Neural cell (in vitro differentiated cells): ENCODE results near the gene KRT28. TPM values are rescaled to one million over a fixed set of nuclear protein-coding genes. Genes with fewer than 3 reads are reported as not detected.

Source experiments
- H2AFZ ChIP-seq: fragments of 200-600, 300-800 bp; sonication (generic), shearing (Covaris generic); 2 replicates; pipeline ENCODE4 v1.6.0; 2014; ENCODE audit warnings: low read depth, mild to moderate bottlenecking, antibody characterized with exemption, low read length, moderate library complexity
- H3F3A ChIP-seq: fragments of 200-600 bp; shearing (Covaris generic); 2 replicates; pipeline ENCODE4 v1.6.1; 2016; ENCODE audit warnings: mild to moderate bottlenecking, moderate library complexity, mixed read lengths, antibody characterized with exemption, low read length; ENCODE audit not compliant: insufficient read depth, poor library complexity, severe bottlenecking
- H3K27ac ChIP-seq: fragments of 200-600, 300-800 bp; sonication (generic), shearing (Covaris generic); 2 replicates; pipeline ENCODE4 v1.5.1; 2014; ENCODE audit warnings: mild to moderate bottlenecking, low read length, moderate library complexity
- H3K27me3 ChIP-seq: fragments of 300-800, 200-600 bp; sonication (generic), shearing (Covaris generic); 2 replicates; pipeline ENCODE4 v1.6.0; 2014; ENCODE audit warnings: mild to moderate bottlenecking, low read depth, low read length, moderate library complexity; ENCODE audit not compliant: insufficient read depth
- H3K36me3 ChIP-seq: fragments of 300-800, 200-600 bp; sonication (generic), shearing (Covaris generic); 2 replicates; pipeline ENCODE4 v1.5.1; 2014; ENCODE audit warnings: mild to moderate bottlenecking, antibody characterized with exemption, low read length, moderate library complexity; ENCODE audit not compliant: insufficient read depth
- H3K4me2 ChIP-seq: fragments of 300-800, 200-600 bp; sonication (generic), shearing (Covaris generic); 2 replicates; pipeline ENCODE4 v1.6.0; 2014; ENCODE audit warnings: mild to moderate bottlenecking, low read length
- H3K4me3 ChIP-seq: fragments of 300-800, 200-600 bp; sonication (generic), shearing (Covaris generic); 2 replicates; pipeline ENCODE4 v1.5.1; 2014; ENCODE audit warnings: mild to moderate bottlenecking, low read length, moderate library complexity
- H3K79me2 ChIP-seq: fragments of 200-600 bp; shearing (Covaris generic); replicated peaks from 2 replicates; pipeline ENCODE4 v1.6.0; 2014; ENCODE audit warnings: mild to moderate bottlenecking, low read length, moderate library complexity; ENCODE audit not compliant: insufficient read depth
- H3K9ac ChIP-seq: fragments of 300-800, 200-600 bp; sonication (generic), shearing (Covaris generic); 2 replicates; pipeline ENCODE4 v1.6.1; 2016; ENCODE audit warnings: mild to moderate bottlenecking, low read length, mixed read lengths
- H3K9me2 ChIP-seq: fragments of 200-600 bp; shearing (Covaris generic); 2 replicates; pipeline ENCODE4 v1.6.1; 2016; ENCODE audit warnings: mild to moderate bottlenecking, low read length, mixed read lengths; ENCODE audit not compliant: insufficient read depth
- H3K9me3 ChIP-seq: fragments of 200-600, 300-800 bp; sonication (generic), shearing (Covaris generic); 2 replicates; pipeline ENCODE4 v1.6.1; 2016; ENCODE audit warnings: mild to moderate bottlenecking, mixed run types, low read length, moderate library complexity, mixed read lengths
- H4K20me1 ChIP-seq: fragments of 200-600 bp; shearing (Covaris generic); 2 replicates; pipeline ENCODE4 v1.6.1; 2016; ENCODE audit warnings: mild to moderate bottlenecking, mixed run types; ENCODE audit not compliant: insufficient read depth
- CTCF ChIP-seq: fragments of 450-650 bp; IDR thresholded peaks from 2 replicates; pipeline ENCODE4 v1.5.1; 2014; ENCODE audit warnings: antibody characterized with exemption, mild to moderate bottlenecking, moderate library complexity; ENCODE audit not compliant: poor library complexity, severe bottlenecking
- EP300 ChIP-seq: fragments of 450-650 bp; conservative IDR thresholded peaks from 2 replicates; pipeline ENCODE4 v1.6.1; 2014; ENCODE audit warnings: antibody characterized with exemption, mild to moderate bottlenecking, moderate library complexity; ENCODE audit not compliant: poor library complexity, severe bottlenecking
- EZH2 ChIP-seq: fragments of 200-600, 300-800 bp; shearing (Covaris generic), sonication (generic); IDR thresholded peaks from 2 replicates; pipeline ENCODE4 v1.6.1; 2014; ENCODE audit warnings: antibody characterized with exemption, low read length, borderline replicate concordance, mild to moderate bottlenecking; ENCODE audit not compliant: insufficient read depth, poor library complexity, severe bottlenecking
- MXI1 ChIP-seq: fragments of 450-650 bp; conservative IDR thresholded peaks from 2 replicates; pipeline ENCODE4 v1.6.1; 2014; ENCODE audit warnings: antibody characterized with exemption, mild to moderate bottlenecking; ENCODE audit not compliant: poor library complexity, severe bottlenecking
- POLR2AphosphoS5 ChIP-seq: IDR thresholded peaks from 2 replicates; pipeline ENCODE4 v1.6.1; 2012
- RAD21 ChIP-seq: fragments of 450-650 bp; conservative IDR thresholded peaks from 2 replicates; pipeline ENCODE4 v1.6.1; 2014; ENCODE audit warnings: antibody characterized with exemption, mild to moderate bottlenecking, moderate library complexity
- REST ChIP-seq: IDR thresholded peaks from 2 replicates; pipeline ENCODE4 v1.6.1; 2012; ENCODE audit warnings: borderline replicate concordance
- SMC3 ChIP-seq: fragments of 450-650 bp; conservative IDR thresholded peaks from 2 replicates; pipeline ENCODE4 v1.6.1; 2014; ENCODE audit warnings: antibody characterized with exemption, mild to moderate bottlenecking, moderate library complexity; ENCODE audit not compliant: poor library complexity
- TAF1 ChIP-seq: IDR thresholded peaks from 2 replicates; pipeline ENCODE4 v1.6.1; 2012; ENCODE audit warnings: low read depth
- polyA plus RNA-seq: library from polyadenylated mRNA; depleted of rRNA; stranded (reverse); fragments of >200 nt; gene quantifications from 2 replicates; pipeline ENCODE4 v1.2.3, GENCODE V29; 2014

KRT28 gene
- polyA plus RNA-seq, 1 donor from 2014 or later: not detected

- Histone ChIP-seq H3K79me2 (peaks cover 6% of the 10 kb centered on the region), H3K9me2 (no peaks in the 10 kb centered on the region), H4K20me1 (no peaks in the 10 kb centered on the region), H3K36me3 (no peaks in the 10 kb centered on the region), H3K9ac (peak overlapping the region; percentile 76), H3F3A (no peaks in the 10 kb centered on the region), H2AFZ (peak overlapping the region; percentile 82), H3K27me3 (peaks cover 4% of the 10 kb centered on the region), H3K27ac (peak overlapping the region; percentile 72), H3K4me2 (peak overlapping the region; percentile 99), H3K4me3 (peak overlapping the region; percentile 78), H3K9me3 (no peaks in the 10 kb centered on the region)
- TF ChIP-seq REST (no peak), POLR2AphosphoS5 (no peak), MXI1 (no peak), RAD21 (no peak), EP300 (no peak), EZH2 (no peak), TAF1 (no peak)
Observed at GRCh38 chr17:40818343-40818732, 18.6 kb upstream of the KRT28 start.

GRCh38 chr17:40817103-40817682, 17.4 kb upstream of the KRT28 start:
- TF ChIP-seq REST: no peak
- TF ChIP-seq TAF1: no peak
- no peak for TF ChIP-seq POLR2AphosphoS5
- TF ChIP-seq EZH2: no peak
- TF ChIP-seq SMC3: no peak
- TF ChIP-seq MXI1: no peak
- no peak for TF ChIP-seq CTCF
- no peak for TF ChIP-seq RAD21
- TF ChIP-seq EP300: no peak
- H4K20me1 ChIP-seq: no peaks in the 10 kb centered on the region
- no peaks in the 10 kb centered on the region for H3K9me3 ChIP-seq
- H3K9me2 ChIP-seq: no peaks in the 10 kb centered on the region
- no peak overlapping the region for H2AFZ ChIP-seq
- no peak overlapping the region for H3K9ac ChIP-seq
- peaks cover 6% of the 10 kb centered on the region for H3K79me2 ChIP-seq
- H3K4me3 ChIP-seq: peak overlapping the region; percentile 78
- H3K27ac ChIP-seq: no peak overlapping the region
- H3K27me3 ChIP-seq: peaks cover 4% of the 10 kb centered on the region
- H3K36me3 ChIP-seq: no peaks in the 10 kb centered on the region
- no peaks in the 10 kb centered on the region for H3F3A ChIP-seq
- H3K4me2 ChIP-seq: no peak overlapping the region
